ENCODE measurements around the gene HIVEP2. TPM values are rescaled to one million over a fixed set of nuclear protein-coding genes. Genes with fewer than 3 reads are reported as not detected.

Gene HIVEP2
- polyA plus RNA-seq, 12 donors: 16.2 to 37.5 (median 22.5) TPM; not detected in 1

GRCh38 chr6:142738731-142739130, 206.2 kb downstream of the HIVEP2 start:
- no peak for DNase-seq

- no peak for DNase-seq
These were observed 207.0 kb downstream of the HIVEP2 start for GRCh38 chr6:142738035-142738396.

GRCh38 chr6:142737368-142738034, 207.5 kb downstream of the HIVEP2 start:
- no peak for DNase-seq

- no peak for DNase-seq
These were observed 209.8 kb downstream of the HIVEP2 start for GRCh38 chr6:142735204-142735603.

- no peak for DNase-seq
These were observed 212.2 kb downstream of the HIVEP2 start for GRCh38 chr6:142732790-142733189.

GRCh38 chr6:142731611-142732010, 213.4 kb downstream of the HIVEP2 start:
- DNase-seq: no peak

GRCh38 chr6:142729618-142730017, 215.4 kb downstream of the HIVEP2 start:
- DNase-seq: no peak

- DNase-seq: peak; percentile 46
These were observed 216.0 kb downstream of the HIVEP2 start for GRCh38 chr6:142728910-142729481.

- no peak for DNase-seq
These were observed 216.6 kb downstream of the HIVEP2 start for GRCh38 chr6:142728364-142728763.

- no peak for DNase-seq
These were observed 218.4 kb downstream of the HIVEP2 start for GRCh38 chr6:142726616-142727015.

GRCh38 chr6:142725024-142725770, 219.8 kb downstream of the HIVEP2 start:
- no peak for DNase-seq

GRCh38 chr6:142722841-142723240, 222.1 kb downstream of the HIVEP2 start:
- DNase-seq: no peak

- no peak for DNase-seq
These were observed 223.0 kb downstream of the HIVEP2 start for GRCh38 chr6:142722012-142722411.

GRCh38 chr6:142721215-142721920, 223.6 kb downstream of the HIVEP2 start:
- DNase-seq: no peak

GRCh38 chr6:142718667-142719191, 226.2 kb downstream of the HIVEP2 start:
- no peak for DNase-seq

GRCh38 chr6:142716097-142716496, 228.9 kb downstream of the HIVEP2 start:
- DNase-seq: no peak

GRCh38 chr6:142714951-142715785, 229.8 kb downstream of the HIVEP2 start:
- no peak for DNase-seq

GRCh38 chr6:142713959-142714358, 231.0 kb downstream of the HIVEP2 start:
- no peak for DNase-seq

GRCh38 chr6:142712231-142712630, 232.7 kb downstream of the HIVEP2 start:
- DNase-seq: no peak

- DNase-seq: no peak
These were observed 236.3 kb downstream of the HIVEP2 start for GRCh38 chr6:142708651-142709050.

- no peak for DNase-seq
These were observed 237.7 kb downstream of the HIVEP2 start for GRCh38 chr6:142707255-142707654.

Measured in muscle of arm (tissue), 12 donors.